ENCODE results near the gene MYO7B. TPM values are rescaled to one million over a fixed set of nuclear protein-coding genes. Genes with fewer than 3 reads are reported as not detected.

The MYO7B gene
- total and polyA plus RNA-seq, 2 donors (not counting 1 experiment from before 2014, with no cell fraction given) = 5.0 to 68.2 TPM

DNA sequence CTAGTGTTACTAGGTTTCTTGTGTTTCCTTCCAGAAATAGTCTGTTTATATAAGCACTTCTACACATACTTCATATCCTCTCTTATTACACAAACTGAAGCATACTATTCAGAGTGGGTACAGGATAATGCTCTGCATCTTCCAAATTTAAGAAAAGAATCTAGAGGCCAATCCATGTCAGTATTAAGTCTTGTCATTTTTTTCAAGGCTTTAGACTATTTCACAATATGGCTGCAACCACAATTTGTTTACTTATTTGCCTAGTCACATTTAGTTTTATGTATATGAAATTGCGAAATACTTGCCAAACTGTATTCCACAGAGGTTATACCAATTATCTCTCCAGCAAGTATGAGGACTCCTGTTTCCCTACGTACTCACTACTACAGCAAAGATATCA, 37.1 kb upstream of the MYO7B start:
- Histone ChIP-seq H3K4me2 (replicated peaks; ENCODE audit: low read depth, low read length, poor library complexity, severe bottlenecking) (no peak overlapping the region), H4K20me1 (ENCODE audit: control insufficient read depth, insufficient read depth, low read length, poor library complexity, severe bottlenecking) (peaks cover 4% of the 10 kb centered on the region), H3K4me1 (ENCODE audit: control insufficient read depth in 2 of 2, insufficient read depth in 2 of 2, low read length in 2 of 2) (no peaks in the 10 kb centered on the region), H3K36me3 (replicated peaks in 1 of 2; ENCODE audit: control extremely low read depth in 1 of 2, control insufficient read depth in 1 of 2, extremely low read depth in 1 of 2, insufficient read depth in 2 of 2, low read length in 1 of 2) (peaks cover 11 to 77% of the 10 kb centered on the region in 2 experiments), H3K9me3 (ENCODE audit: control extremely low read depth in 1 of 3, control insufficient read depth in 2 of 3, insufficient read depth in 1 of 3, low read length in 2 of 3) (no peaks in the 10 kb centered on the region), H3K4me3 (ENCODE audit: control extremely low read depth in 1 of 5, extremely low read depth in 1 of 5, insufficient read depth in 1 of 5, low read depth in 2 of 5, low read length in 4 of 5) (no peak overlapping the region), H3K9ac (ENCODE audit: low read length) (no peak overlapping the region), H3K27me3 (replicated peaks in 1 of 4; ENCODE audit: control extremely low read depth in 1 of 4, control insufficient read depth in 3 of 4, insufficient read depth in 4 of 4, low read length in 3 of 4) (no peaks in the 10 kb centered on the region), H2AFZ (ENCODE audit: insufficient read depth, low read depth, low read length, poor library complexity, severe bottlenecking) (no peak overlapping the region), H3K79me2 (ENCODE audit: control insufficient read depth, insufficient read depth, low read length) (peaks cover 4% of the 10 kb centered on the region), H3K27ac (ENCODE audit: low read length in 2 of 2) (no peak overlapping the region)
- 80% methylated on average over 1 of the region's 2 CpGs for WGBS (ENCODE audit: insufficient coverage)
- Mint-ChIP-seq H3K9me3 (ENCODE audit: insufficient read depth) (no peaks in the 10 kb centered on the region), H3K4me3 (no peak overlapping the region), H3K27ac (no peak overlapping the region), H3K27me3 (no peaks in the 10 kb centered on the region), H3K4me1 (no peaks in the 10 kb centered on the region)
- intact Hi-C loops (cut with micrococcal nuclease) = no loop called here
- CTCF ChIA-PET = no interaction called here
- TF ChIP-seq CTCF (IDR thresholded peaks at IDR 0.05) (no peak), EZH2 (IDR thresholded peaks at IDR 0.05; ENCODE audit: borderline replicate concordance, insufficient read depth, low read depth, low read length, poor library complexity, severe bottlenecking) (no peak)
- DNase-seq (no peak), ATAC-seq (ENCODE audit: low read depth) (no peak)
- POLR2A ChIA-PET = no interaction called here

GRCh38 chr2:127503491-127503890, 32.0 kb upstream of the MYO7B start:
- Histone ChIP-seq H3K27ac (ENCODE audit: low read length in 2 of 2) (no peak overlapping the region), H3K36me3 (replicated peaks in 1 of 2; ENCODE audit: control extremely low read depth in 1 of 2, control insufficient read depth in 1 of 2, extremely low read depth in 1 of 2, insufficient read depth in 2 of 2, low read length in 1 of 2) (peaks cover 13 to 66% of the 10 kb centered on the region in 2 experiments), H3K79me2 (ENCODE audit: control insufficient read depth, insufficient read depth, low read length) (peaks cover 40% of the 10 kb centered on the region), H3K9me3 (ENCODE audit: control extremely low read depth in 1 of 3, control insufficient read depth in 2 of 3, insufficient read depth in 1 of 3, low read length in 2 of 3) (no peaks in the 10 kb centered on the region), H3K27me3 (replicated peaks in 1 of 4; ENCODE audit: control extremely low read depth in 1 of 4, control insufficient read depth in 3 of 4, insufficient read depth in 4 of 4, low read length in 3 of 4) (no peaks in the 10 kb centered on the region), H3K4me3 (ENCODE audit: control extremely low read depth in 1 of 5, extremely low read depth in 1 of 5, insufficient read depth in 1 of 5, low read depth in 2 of 5, low read length in 4 of 5) (no peak overlapping the region), H3K4me2 (replicated peaks; ENCODE audit: low read depth, low read length, poor library complexity, severe bottlenecking) (no peak overlapping the region), H3K9ac (ENCODE audit: low read length) (no peak overlapping the region), H3K4me1 (ENCODE audit: control insufficient read depth in 2 of 2, insufficient read depth in 2 of 2, low read length in 2 of 2) (peaks cover under 1% of the 10 kb centered on the region in 2 donors), H2AFZ (ENCODE audit: insufficient read depth, low read depth, low read length, poor library complexity, severe bottlenecking) (no peak overlapping the region), H4K20me1 (ENCODE audit: control insufficient read depth, insufficient read depth, low read length, poor library complexity, severe bottlenecking) (peaks cover 40% of the 10 kb centered on the region)
- intact Hi-C loops (cut with micrococcal nuclease) = no loop called here
- H3K4me3 Mint-ChIP-seq = no peak overlapping the region
- no peak for TF ChIP-seq CTCF (IDR thresholded peaks at IDR 0.05)
- no peak for TF ChIP-seq EZH2 (IDR thresholded peaks at IDR 0.05; ENCODE audit: borderline replicate concordance, insufficient read depth, low read depth, low read length, poor library complexity, severe bottlenecking)
- no peaks in the 10 kb centered on the region for H3K9me3 Mint-ChIP-seq (ENCODE audit: insufficient read depth)
- no peak overlapping the region for H3K27ac Mint-ChIP-seq
- ChIA-PET CTCF (no interaction called here), POLR2A (interaction anchor here (0.6 kb wide), 1 partner anchor 116 kb away, joined by 3 read pairs; no protein-coding TSS in a partner anchor)
- H3K27me3 Mint-ChIP-seq = no peaks in the 10 kb centered on the region
- DNase-seq (no peak), ATAC-seq (ENCODE audit: low read depth) (no peak)
- H3K4me1 Mint-ChIP-seq = peaks cover 11% of the 10 kb centered on the region
- WGBS (ENCODE audit: insufficient coverage) = no CpG with 5 or more reads among the region's 2 CpGs

Measured in B cell (primary cell).